ENCODE measurements around the gene KIRREL3. TPM values are rescaled to one million over a fixed set of nuclear protein-coding genes. Genes with fewer than 3 reads are reported as not detected.
A peak's percentile ranks its signal among the peaks of the same experiment; 100 is the strongest.
"Not testable (repeated sequence)": the region's sequence is repeated elsewhere in the genome, so short reads cannot be mapped to it uniquely, and the experiment has no call there.

The KIRREL3 gene
- total and polyA plus RNA-seq, 4 donors, result 0.90 TPM; not detected in 3

DNA sequence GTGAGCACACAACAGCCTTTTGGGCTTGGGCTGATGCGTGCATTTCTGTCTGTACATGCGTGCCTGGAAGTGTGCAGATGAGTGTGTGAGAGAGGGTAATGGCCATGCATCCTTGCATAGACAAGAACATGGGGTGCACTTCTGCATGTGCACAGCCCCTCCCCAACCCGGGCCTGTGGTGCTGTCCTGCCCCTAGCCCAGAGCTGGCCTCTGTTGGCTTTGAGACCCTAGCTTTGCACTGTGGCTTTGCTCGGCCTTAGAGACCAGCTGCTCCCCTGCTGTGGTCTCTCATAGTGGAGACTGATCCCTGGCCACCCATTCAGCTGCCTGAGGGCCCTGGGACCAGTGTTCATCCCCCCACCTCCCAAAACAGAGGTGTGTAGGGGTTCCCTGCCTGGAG, 619.7 kb downstream of the KIRREL3 start:
- DNase-seq (peak in 1 of 2 donors; percentile 60), ATAC-seq (ENCODE audit: low FRiP score) (no peak)
- intact Hi-C loops (cut with DNase I), result no loop called here
- Histone ChIP-seq H3K27ac (ENCODE audit: low read depth in 1 of 2, low read length in 2 of 2) (no peak overlapping the region), H3K9me3 (ENCODE audit: control insufficient read depth, low read length) (no peaks in the 10 kb centered on the region), H3K4me1 (ENCODE audit: control insufficient read depth in 1 of 2, insufficient read depth in 2 of 2, low read length in 2 of 2) (no peaks in the 10 kb centered on the region), H3K36me3 (ENCODE audit: control insufficient read depth in 1 of 2, insufficient read depth in 2 of 2, low read length in 1 of 2) (no peaks in the 10 kb centered on the region), H3K27me3 (ENCODE audit: control insufficient read depth in 1 of 2, insufficient read depth in 2 of 2, low read length in 1 of 2) (no peaks in the 10 kb centered on the region), H3K4me3 (ENCODE audit: low read length in 2 of 2) (no peak overlapping the region)
- 86 to 92% methylated on average over 4 of the region's 4 CpGs for WGBS, 2 donors

DNA sequence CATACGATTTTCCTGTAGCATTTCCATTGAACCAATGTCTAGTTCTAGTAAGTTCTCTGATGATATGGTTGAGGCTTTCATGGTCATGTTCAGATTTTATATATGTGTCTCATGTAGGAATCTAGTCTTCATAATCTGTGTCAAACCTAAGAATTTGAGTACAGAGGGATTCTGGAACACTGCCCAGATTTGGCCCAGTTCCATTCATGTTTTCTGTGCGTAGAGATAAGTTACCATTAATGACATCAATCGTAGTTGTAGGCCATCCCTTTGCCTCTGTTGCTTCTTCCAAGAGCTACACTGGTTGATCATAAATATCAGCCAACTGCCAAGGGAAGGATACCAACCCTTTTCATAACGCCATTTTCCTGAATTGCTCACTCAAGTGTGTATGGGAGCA, 621.8 kb downstream of the KIRREL3 start:
- intact Hi-C loops (cut with DNase I), result no loop called here
- 42 to 45% methylated on average over 4 of the region's 4 CpGs for WGBS, 2 donors
- peak in 1 of 2 donors; percentile 9 for DNase-seq

DNA sequence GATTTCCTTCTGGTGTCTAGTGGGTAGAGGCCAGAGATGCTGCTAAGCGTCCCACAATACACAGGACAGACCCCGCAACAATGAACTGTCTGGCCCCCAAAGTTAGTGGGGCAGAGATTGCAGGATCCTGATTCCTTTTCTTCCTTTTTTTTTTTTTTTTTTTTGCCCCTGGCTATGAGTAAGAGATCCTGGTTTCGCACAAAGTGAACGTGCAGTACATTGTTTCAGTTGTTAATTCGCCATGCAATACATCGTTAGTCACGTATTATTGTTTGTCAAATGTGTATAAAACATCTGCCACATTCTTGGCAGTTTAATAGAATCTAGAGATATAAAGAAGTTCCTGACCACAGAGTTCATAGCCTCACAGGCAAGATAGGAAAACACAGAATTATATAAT, 624.8 kb downstream of the KIRREL3 start:
- ATAC-seq (ENCODE audit: low FRiP score) (no peak), DNase-seq (no peak)
- H3K27ac ChIP-seq (ENCODE audit: low read depth in 1 of 2, low read length in 2 of 2), result no peak overlapping the region
- no peaks in the 10 kb centered on the region for H3K4me1 ChIP-seq (ENCODE audit: control insufficient read depth in 1 of 2, insufficient read depth in 2 of 2, low read length in 2 of 2)
- WGBS, 2 donors, result 79 to 84% methylated on average over 7 of the region's 7 CpGs
- H3K4me3 ChIP-seq (ENCODE audit: low read length in 2 of 2), result no peak overlapping the region
- no peaks in the 10 kb centered on the region for H3K9me3 ChIP-seq (ENCODE audit: control insufficient read depth, low read length)
- no peaks in the 10 kb centered on the region for H3K36me3 ChIP-seq (ENCODE audit: control insufficient read depth in 1 of 2, insufficient read depth in 2 of 2, low read length in 1 of 2)
- no peaks in the 10 kb centered on the region for H3K27me3 ChIP-seq (ENCODE audit: control insufficient read depth in 1 of 2, insufficient read depth in 2 of 2, low read length in 1 of 2)
- intact Hi-C loops (cut with DNase I), result no loop called here

More for the DNA sequence above, 621.8 kb downstream of the KIRREL3 start:
- Histone ChIP-seq H3K4me1 (ENCODE audit: control insufficient read depth in 1 of 2, insufficient read depth in 2 of 2, low read length in 2 of 2) (no peaks in the 10 kb centered on the region), H3K27me3 (ENCODE audit: control insufficient read depth in 1 of 2, insufficient read depth in 2 of 2, low read length in 1 of 2) (no peaks in the 10 kb centered on the region), H3K4me3 (ENCODE audit: low read length in 2 of 2) (no peak overlapping the region), H3K9me3 (ENCODE audit: control insufficient read depth, low read length) (no peaks in the 10 kb centered on the region), H3K27ac (ENCODE audit: low read depth in 1 of 2, low read length in 2 of 2) (no peak overlapping the region), H3K36me3 (ENCODE audit: control insufficient read depth in 1 of 2, insufficient read depth in 2 of 2, low read length in 1 of 2) (no peaks in the 10 kb centered on the region)
- no peak for ATAC-seq (ENCODE audit: low FRiP score)

DNA sequence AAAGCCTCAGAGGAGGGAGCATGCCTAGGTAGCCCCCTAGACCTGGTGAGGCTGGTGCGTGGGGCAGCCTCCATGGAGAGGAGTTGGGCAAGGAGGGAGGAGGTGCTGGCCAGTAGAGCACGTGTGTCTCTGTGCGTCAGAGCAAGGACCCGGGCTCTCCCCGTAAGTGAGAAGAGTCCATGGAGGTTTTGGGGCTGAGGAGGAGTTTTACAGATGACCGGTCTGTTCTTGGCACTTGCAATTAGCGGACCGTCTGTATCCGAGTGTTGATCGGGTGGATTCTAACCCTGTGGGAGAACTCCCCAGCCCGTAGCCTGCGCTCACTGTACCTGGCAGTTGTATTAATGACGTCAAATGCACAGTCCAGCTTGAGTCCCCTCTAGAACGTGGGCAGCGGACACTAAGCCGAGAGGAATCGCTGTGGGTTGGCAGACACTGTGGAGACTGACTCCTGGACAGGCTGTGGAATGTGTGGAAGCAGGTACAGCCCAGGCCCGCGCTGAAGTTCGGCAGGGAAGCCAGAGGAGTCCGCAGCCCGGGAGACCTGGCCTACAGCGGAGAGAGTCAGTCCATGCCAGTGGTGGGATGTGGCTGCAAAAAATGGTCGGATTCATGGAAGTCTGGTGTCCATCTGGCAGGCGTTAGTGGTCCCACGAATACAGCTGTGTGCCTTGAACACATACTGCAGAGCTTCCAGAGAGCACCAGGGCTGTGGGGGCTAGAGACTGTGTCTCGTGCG, 625.8 kb downstream of the KIRREL3 start:
- H3K9me3 ChIP-seq (ENCODE audit: control insufficient read depth, low read length); intact Hi-C loops (cut with DNase I); H3K27ac ChIP-seq (ENCODE audit: low read depth in 1 of 2, low read length in 2 of 2); H3K4me1 ChIP-seq (ENCODE audit: control insufficient read depth in 1 of 2, insufficient read depth in 2 of 2, low read length in 2 of 2); H3K4me3 ChIP-seq (ENCODE audit: low read length in 2 of 2); H3K27me3 ChIP-seq (ENCODE audit: control insufficient read depth in 1 of 2, insufficient read depth in 2 of 2, low read length in 1 of 2); H3K36me3 ChIP-seq (ENCODE audit: control insufficient read depth in 1 of 2, insufficient read depth in 2 of 2, low read length in 1 of 2): not testable (repeated sequence)
- WGBS, 2 donors, result 88 to 93% methylated on average over 20 to 22 of the region's 28 CpGs
- ATAC-seq (ENCODE audit: low FRiP score) (peak; percentile 53), DNase-seq (peak; percentile 34 to 63)

DNA sequence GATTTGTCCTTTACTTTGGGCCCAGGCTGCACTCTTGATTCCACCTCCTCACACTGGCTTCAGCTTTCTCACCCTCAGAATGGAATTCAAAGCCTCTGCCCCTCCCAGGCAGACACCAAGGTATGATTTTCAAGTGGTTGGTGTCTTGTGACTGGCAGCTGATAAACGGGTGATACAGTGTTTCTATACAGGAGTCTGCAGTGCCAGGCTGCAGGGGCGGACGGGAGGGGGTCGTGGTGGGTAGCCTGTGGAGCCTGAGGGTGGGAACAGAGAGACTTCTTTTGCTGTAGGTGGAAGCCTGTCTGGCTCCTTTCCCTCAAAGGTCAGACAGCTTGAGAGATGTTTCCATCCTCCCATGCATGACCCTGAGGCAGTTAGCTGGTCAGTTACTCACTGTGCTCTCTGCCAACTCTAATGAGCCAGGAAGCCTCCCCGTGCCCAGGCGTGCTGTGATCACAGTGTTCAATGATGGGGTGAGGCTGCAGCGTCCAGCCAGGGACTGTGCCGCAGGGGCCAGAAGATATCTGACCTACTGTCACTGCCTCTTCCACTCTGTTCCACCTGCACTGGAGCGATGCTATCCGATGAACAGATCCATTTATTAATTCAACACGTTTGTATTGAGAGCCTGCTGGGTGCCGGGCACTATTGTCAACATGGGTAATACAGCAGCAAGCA, 627.0 kb downstream of the KIRREL3 start:
- H3K4me3 ChIP-seq (ENCODE audit: low read length in 2 of 2); H3K27ac ChIP-seq (ENCODE audit: low read depth in 1 of 2, low read length in 2 of 2); H3K9me3 ChIP-seq (ENCODE audit: control insufficient read depth, low read length); H3K27me3 ChIP-seq (ENCODE audit: control insufficient read depth in 1 of 2, insufficient read depth in 2 of 2, low read length in 1 of 2); intact Hi-C loops (cut with DNase I); H3K4me1 ChIP-seq (ENCODE audit: control insufficient read depth in 1 of 2, insufficient read depth in 2 of 2, low read length in 2 of 2); H3K36me3 ChIP-seq (ENCODE audit: control insufficient read depth in 1 of 2, insufficient read depth in 2 of 2, low read length in 1 of 2): not testable (repeated sequence)
- DNase-seq (peak; percentile 21 to 43), ATAC-seq (ENCODE audit: low FRiP score) (peak; percentile 5)
- WGBS, 2 donors, result 61 to 67% methylated on average over 11 to 12 of the region's 12 CpGs

Small RNA genes lying within 50 kb of the gene (microRNA-seq; reads per million reads assigned to microRNA genes)
- 0 to 0.60 reads per million in 2 donors for gene MIR3167
